ENCODE data around the gene DVL2. TPM values are rescaled to one million over a fixed set of nuclear protein-coding genes. Genes with fewer than 3 reads are reported as not detected.
A peak's percentile ranks its signal among the peaks of the same experiment; 100 is the strongest.

Gene DVL2
- total and polyA plus RNA-seq, 7 donors, result 10.0 to 22.1 (median 13.1) TPM

- Histone ChIP-seq H3K36me3 (ENCODE audit: insufficient read depth in 1 of 2, low read depth in 1 of 2) (peaks cover 10 to 90% of the 10 kb centered on the region in 2 donors), H3K27me3 (ENCODE audit: insufficient read depth in 3 of 3, low read length in 2 of 3) (no peaks in the 10 kb centered on the region), H3K27ac (no peak overlapping the region), H3K4me3 (no peak overlapping the region), H3K4me1 (peaks cover 30% of the 10 kb centered on the region), H3K9me3 (no peaks in the 10 kb centered on the region)
- intact Hi-C loops (cut with DNase I), result no loop called here
- WGBS, 3 donors, result 41 to 57% (median 45%) methylated on average over 14 to 15 of the region's 15 CpGs
- TF ChIP-seq, protein P1, sequence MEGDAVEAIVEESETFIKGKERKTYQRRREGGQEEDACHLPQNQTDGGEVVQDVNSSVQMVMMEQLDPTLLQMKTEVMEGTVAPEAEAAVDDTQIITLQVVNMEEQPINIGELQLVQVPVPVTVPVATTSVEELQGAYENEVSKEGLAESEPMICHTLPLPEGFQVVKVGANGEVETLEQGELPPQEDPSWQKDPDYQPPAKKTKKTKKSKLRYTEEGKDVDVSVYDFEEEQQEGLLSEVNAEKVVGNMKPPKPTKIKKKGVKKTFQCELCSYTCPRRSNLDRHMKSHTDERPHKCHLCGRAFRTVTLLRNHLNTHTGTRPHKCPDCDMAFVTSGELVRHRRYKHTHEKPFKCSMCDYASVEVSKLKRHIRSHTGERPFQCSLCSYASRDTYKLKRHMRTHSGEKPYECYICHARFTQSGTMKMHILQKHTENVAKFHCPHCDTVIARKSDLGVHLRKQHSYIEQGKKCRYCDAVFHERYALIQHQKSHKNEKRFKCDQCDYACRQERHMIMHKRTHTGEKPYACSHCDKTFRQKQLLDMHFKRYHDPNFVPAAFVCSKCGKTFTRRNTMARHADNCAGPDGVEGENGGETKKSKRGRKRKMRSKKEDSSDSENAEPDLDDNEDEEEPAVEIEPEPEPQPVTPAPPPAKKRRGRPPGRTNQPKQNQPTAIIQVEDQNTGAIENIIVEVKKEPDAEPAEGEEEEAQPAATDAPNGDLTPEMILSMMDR (IDR thresholded peaks at IDR 0.05), result no peak
- no peak for ATAC-seq
- DNase-seq, result peak in 1 of 2 donors; percentile 12
These were observed 9.6 kb downstream of the DVL2 start for GRCh38 chr17:7224661-7225111.

GRCh38 chr17:7224110-7224509 lies 10.2 kb downstream of the DVL2 start:
- H3K4me3 ChIP-seq, result no peak overlapping the region
- peak overlapping the region; percentile 46 for H3K27ac ChIP-seq
- ATAC-seq (no peak), DNase-seq (peak in 1 of 2 donors; percentile 33)
- H3K4me1 ChIP-seq, result peaks cover 34% of the 10 kb centered on the region
- H3K9me3 ChIP-seq, result no peaks in the 10 kb centered on the region
- WGBS, 3 donors, result 32 to 63% (median 48%) methylated on average over 7 to 10 of the region's 10 CpGs
- intact Hi-C loops (cut with DNase I), result no loop called here
- peaks cover 10 to 85% of the 10 kb centered on the region in 2 donors for H3K36me3 ChIP-seq (ENCODE audit: insufficient read depth in 1 of 2, low read depth in 1 of 2)
- H3K27me3 ChIP-seq (ENCODE audit: insufficient read depth in 3 of 3, low read length in 2 of 3), result no peaks in the 10 kb centered on the region
- TF ChIP-seq, protein P1 (IDR thresholded peaks at IDR 0.05), result no peak

DNA sequence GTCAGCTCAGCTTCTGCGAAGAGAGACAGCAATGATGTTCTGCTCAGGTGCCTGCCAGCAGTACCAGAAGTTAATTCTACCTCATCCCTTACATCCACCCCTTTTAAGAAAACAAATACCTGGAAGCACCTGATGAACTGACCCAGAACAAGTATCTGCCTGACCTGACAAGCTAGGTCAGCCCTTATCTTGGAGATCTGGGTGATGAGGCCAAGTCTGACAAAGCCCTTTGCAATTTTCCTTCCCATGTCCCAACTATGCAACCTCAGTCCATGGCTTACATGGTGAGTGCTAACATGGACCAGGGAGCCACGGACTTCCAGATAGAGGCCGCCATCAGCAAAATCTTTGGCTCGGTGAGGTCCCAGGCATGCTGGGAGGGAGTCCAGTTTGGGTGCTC lies 10.9 kb downstream of the DVL2 start:
- no peaks in the 10 kb centered on the region for H3K9me3 ChIP-seq
- intact Hi-C loops (cut with DNase I), result no loop called here
- peaks cover 10 to 77% of the 10 kb centered on the region in 2 donors for H3K36me3 ChIP-seq (ENCODE audit: insufficient read depth in 1 of 2, low read depth in 1 of 2)
- TF ChIP-seq, protein P1 (IDR thresholded peaks at IDR 0.05), result no peak
- peaks cover 34% of the 10 kb centered on the region for H3K4me1 ChIP-seq
- ATAC-seq (no peak), DNase-seq (no peak)
- WGBS, 3 donors, result 59 to 69% (median 63%) methylated on average over 4 of the region's 4 CpGs
- no peak overlapping the region for H3K4me3 ChIP-seq
- no peaks in the 10 kb centered on the region for H3K27me3 ChIP-seq (ENCODE audit: insufficient read depth in 3 of 3, low read length in 2 of 3)
- H3K27ac ChIP-seq, result no peak overlapping the region

DNA sequence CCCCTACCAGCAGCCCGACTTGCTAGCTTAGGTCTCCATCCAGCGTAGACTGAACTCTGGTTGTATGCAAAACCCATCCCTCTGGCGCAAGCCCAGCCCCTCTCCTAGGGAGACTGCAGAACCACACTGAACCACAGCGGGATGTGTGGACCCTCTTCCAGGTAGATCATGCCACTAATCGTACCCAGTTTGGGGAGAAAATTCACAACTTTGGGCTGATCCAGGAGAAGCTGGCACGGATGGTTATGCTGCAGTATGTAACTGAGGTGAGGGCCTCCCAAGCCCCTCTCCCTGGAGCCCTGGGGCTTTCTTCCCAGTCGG lies 11.4 kb downstream of the DVL2 start:
- DNase-seq, result peak in 1 of 2 donors; percentile 17
- peaks cover 34% of the 10 kb centered on the region for H3K4me1 ChIP-seq
- H3K9me3 ChIP-seq, result no peaks in the 10 kb centered on the region
- TF ChIP-seq, protein P1 (IDR thresholded peaks at IDR 0.05), result no peak
- no peak overlapping the region for H3K27ac ChIP-seq
- intact Hi-C loops (cut with DNase I), result no loop called here
- no peaks in the 10 kb centered on the region for H3K27me3 ChIP-seq (ENCODE audit: insufficient read depth in 3 of 3, low read length in 2 of 3)
- no peak overlapping the region for H3K4me3 ChIP-seq
- peaks cover 10 to 73% of the 10 kb centered on the region in 2 donors for H3K36me3 ChIP-seq (ENCODE audit: insufficient read depth in 1 of 2, low read depth in 1 of 2)
- ATAC-seq, result no peak
- WGBS, 3 donors, result 57 to 73% (median 66%) methylated on average over 7 of the region's 7 CpGs
